ENCODE results near the gene ACSF2.

ACSF2 gene

GRCh38 chr17:50465171-50465570, 39.2 kb downstream of the ACSF2 start:
- Histone ChIP-seq H3F3A (ENCODE audit: insufficient read depth, low read length) (no peaks in the 10 kb centered on the region), H3K9me2 (replicated peaks; ENCODE audit: insufficient read depth, low read length) (no peaks in the 10 kb centered on the region), H3K36me3 (replicated peaks; ENCODE audit: insufficient read depth, low read length) (no peaks in the 10 kb centered on the region), H4K20me1 (ENCODE audit: insufficient read depth, low read length) (no peaks in the 10 kb centered on the region), H3K9me3 (replicated peaks; ENCODE audit: insufficient read depth, low read length) (no peaks in the 10 kb centered on the region), H3K4me2 (ENCODE audit: low read depth, low read length) (no peak overlapping the region), H3K27ac (ENCODE audit: low read length) (no peak overlapping the region), H2AFZ (ENCODE audit: low read length) (no peak overlapping the region), H3K4me1 (ENCODE audit: low read length) (no peaks in the 10 kb centered on the region), H3K27me3 (replicated peaks; ENCODE audit: insufficient read depth, low read length) (no peaks in the 10 kb centered on the region), H3K4me3 (ENCODE audit: low read length) (no peak overlapping the region), H3K9ac (ENCODE audit: low read length) (no peak overlapping the region), H3K79me2 (ENCODE audit: low read length) (no peaks in the 10 kb centered on the region)
- no peak for DNase-seq
- TF ChIP-seq CTCF (IDR thresholded peaks at IDR 0.05; ENCODE audit: low read length) (no peak), EZH2 (optimal IDR thresholded peaks at IDR 0.05; ENCODE audit: low read depth, low read length) (no peak), EZH2phosphoT487 (IDR thresholded peaks at IDR 0.05; ENCODE audit: low read length) (no peak)

GRCh38 chr17:50465635-50466034, 39.6 kb downstream of the ACSF2 start:
- Histone ChIP-seq H3K9me2 (replicated peaks; ENCODE audit: insufficient read depth, low read length) (no peaks in the 10 kb centered on the region), H3K9ac (ENCODE audit: low read length) (no peak overlapping the region), H3F3A (ENCODE audit: insufficient read depth, low read length) (no peaks in the 10 kb centered on the region), H3K27ac (ENCODE audit: low read length) (no peak overlapping the region), H3K27me3 (replicated peaks; ENCODE audit: insufficient read depth, low read length) (no peaks in the 10 kb centered on the region), H4K20me1 (ENCODE audit: insufficient read depth, low read length) (no peaks in the 10 kb centered on the region), H3K36me3 (replicated peaks; ENCODE audit: insufficient read depth, low read length) (no peaks in the 10 kb centered on the region), H3K4me1 (ENCODE audit: low read length) (no peaks in the 10 kb centered on the region), H3K79me2 (ENCODE audit: low read length) (no peaks in the 10 kb centered on the region), H3K4me3 (ENCODE audit: low read length) (no peak overlapping the region), H3K4me2 (ENCODE audit: low read depth, low read length) (no peak overlapping the region), H2AFZ (ENCODE audit: low read length) (no peak overlapping the region), H3K9me3 (replicated peaks; ENCODE audit: insufficient read depth, low read length) (no peaks in the 10 kb centered on the region)
- DNase-seq, result no peak
- no peak for TF ChIP-seq EZH2 (optimal IDR thresholded peaks at IDR 0.05; ENCODE audit: low read depth, low read length)
- no peak for TF ChIP-seq CTCF (IDR thresholded peaks at IDR 0.05; ENCODE audit: low read length)
- TF ChIP-seq EZH2phosphoT487 (IDR thresholded peaks at IDR 0.05; ENCODE audit: low read length), result no peak

GRCh38 chr17:50466371-50467113, 40.5 kb downstream of the ACSF2 start:
- Histone ChIP-seq H3K79me2 (ENCODE audit: low read length) (no peaks in the 10 kb centered on the region), H3K4me1 (ENCODE audit: low read length) (no peaks in the 10 kb centered on the region), H3K27me3 (replicated peaks; ENCODE audit: insufficient read depth, low read length) (no peaks in the 10 kb centered on the region), H3K4me3 (ENCODE audit: low read length) (no peak overlapping the region), H3K4me2 (ENCODE audit: low read depth, low read length) (no peak overlapping the region), H3K9me2 (replicated peaks; ENCODE audit: insufficient read depth, low read length) (no peaks in the 10 kb centered on the region), H2AFZ (ENCODE audit: low read length) (no peak overlapping the region), H3K36me3 (replicated peaks; ENCODE audit: insufficient read depth, low read length) (no peaks in the 10 kb centered on the region), H3F3A (ENCODE audit: insufficient read depth, low read length) (no peaks in the 10 kb centered on the region), H3K9ac (ENCODE audit: low read length) (no peak overlapping the region), H4K20me1 (ENCODE audit: insufficient read depth, low read length) (no peaks in the 10 kb centered on the region), H3K27ac (ENCODE audit: low read length) (no peak overlapping the region), H3K9me3 (replicated peaks; ENCODE audit: insufficient read depth, low read length) (no peaks in the 10 kb centered on the region)
- DNase-seq, result no peak
- no peak for TF ChIP-seq EZH2phosphoT487 (IDR thresholded peaks at IDR 0.05; ENCODE audit: low read length)
- TF ChIP-seq EZH2 (optimal IDR thresholded peaks at IDR 0.05; ENCODE audit: low read depth, low read length), result no peak
- TF ChIP-seq CTCF (IDR thresholded peaks at IDR 0.05; ENCODE audit: low read length), result no peak
